Keratinocyte (primary cell): ENCODE measurements around the gene BEAN1.

Source experiments
- CTCF ChIP-seq, 3 experiments: IDR thresholded peaks in 1 of 3; conservative IDR thresholded peaks in 1 of 3; optimal IDR thresholded peaks in 1 of 3; 2 replicates in 2 of 3; 3 replicates in 1 of 3; pipeline versions ENCODE3 to v1.5.1; 2011; ENCODE audit warnings: low read length in 3 of 3, mild to moderate bottlenecking in 3 of 3, moderate library complexity in 2 of 3, control low read depth in 1 of 3, inconsistent platforms in 1 of 3; ENCODE audit not compliant: insufficient read depth in 2 of 3; ENCODE audit errors: extremely low read depth in 1 of 3
- EZH2 ChIP-seq: IDR thresholded peaks from one replicate; pipeline ENCODE4 v1.6.1; 2012; ENCODE audit warnings: inconsistent platforms, mild to moderate bottlenecking, low read length, moderate library complexity

DNA sequence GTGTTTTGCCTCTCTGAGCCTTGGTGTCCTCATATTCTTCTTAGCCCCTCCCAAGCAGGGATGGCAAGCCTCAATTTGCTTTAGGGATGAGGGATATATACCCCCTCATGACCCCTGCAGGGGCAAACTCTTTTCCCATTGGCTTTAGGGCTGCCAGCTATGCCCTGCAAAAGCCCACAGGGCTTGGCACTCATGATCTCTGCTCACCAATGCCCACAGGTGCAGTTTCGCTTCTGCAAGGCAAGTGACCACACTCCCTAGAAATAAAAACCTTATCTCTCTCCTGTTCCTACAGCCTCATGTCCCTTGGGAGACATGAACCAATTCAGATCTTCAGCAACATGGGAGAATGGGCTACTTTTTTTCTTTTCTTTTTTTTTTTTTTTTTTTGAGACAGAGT lies 8.8 kb downstream of the BEAN1 start:
- TF ChIP-seq EZH2 (no peak), CTCF (optimal IDR thresholded peaks at IDR 0.05 in 1 of 3, IDR thresholded peaks at IDR 0.05 in 1 of 3, conservative IDR thresholded peaks at IDR 0.05 in 1 of 3; ENCODE audit: extremely low read depth in 1 of 3, insufficient read depth in 2 of 3, low read length in 3 of 3) (no peak)
